Measurements from ENCODE around the gene TBCE.

DNA sequence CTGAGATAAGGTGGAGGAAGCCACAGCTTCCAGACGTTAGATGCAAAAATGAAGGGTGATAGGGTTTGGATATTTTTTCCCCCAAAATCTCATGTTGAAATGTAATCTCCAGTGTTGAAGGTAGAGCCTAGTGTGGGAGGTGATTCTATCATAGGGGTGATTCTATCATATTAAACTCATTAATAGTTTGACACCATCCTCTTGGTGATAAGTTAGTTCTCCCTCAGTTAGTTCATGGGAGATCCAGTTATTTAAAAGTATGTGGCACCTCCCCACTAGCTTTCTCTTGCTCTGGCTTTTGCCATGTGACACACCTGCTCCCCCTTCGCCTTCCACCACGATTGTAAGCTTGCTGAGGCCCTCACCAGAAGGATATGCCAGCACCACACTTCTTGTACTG, 8.3 kb upstream of the TBCE start:
- TF ChIP-seq, protein P1, sequence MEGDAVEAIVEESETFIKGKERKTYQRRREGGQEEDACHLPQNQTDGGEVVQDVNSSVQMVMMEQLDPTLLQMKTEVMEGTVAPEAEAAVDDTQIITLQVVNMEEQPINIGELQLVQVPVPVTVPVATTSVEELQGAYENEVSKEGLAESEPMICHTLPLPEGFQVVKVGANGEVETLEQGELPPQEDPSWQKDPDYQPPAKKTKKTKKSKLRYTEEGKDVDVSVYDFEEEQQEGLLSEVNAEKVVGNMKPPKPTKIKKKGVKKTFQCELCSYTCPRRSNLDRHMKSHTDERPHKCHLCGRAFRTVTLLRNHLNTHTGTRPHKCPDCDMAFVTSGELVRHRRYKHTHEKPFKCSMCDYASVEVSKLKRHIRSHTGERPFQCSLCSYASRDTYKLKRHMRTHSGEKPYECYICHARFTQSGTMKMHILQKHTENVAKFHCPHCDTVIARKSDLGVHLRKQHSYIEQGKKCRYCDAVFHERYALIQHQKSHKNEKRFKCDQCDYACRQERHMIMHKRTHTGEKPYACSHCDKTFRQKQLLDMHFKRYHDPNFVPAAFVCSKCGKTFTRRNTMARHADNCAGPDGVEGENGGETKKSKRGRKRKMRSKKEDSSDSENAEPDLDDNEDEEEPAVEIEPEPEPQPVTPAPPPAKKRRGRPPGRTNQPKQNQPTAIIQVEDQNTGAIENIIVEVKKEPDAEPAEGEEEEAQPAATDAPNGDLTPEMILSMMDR (IDR thresholded peaks at IDR 0.05; ENCODE audit: insufficient read depth, low read length, poor library complexity, severe bottlenecking): no peak
- no peak for TF ChIP-seq EZH2phosphoT487 (conservative IDR thresholded peaks at IDR 0.05; ENCODE audit: low read length)
